OCI-LY1 (cell line): ENCODE measurements around the gene LGALS8.

Experiments used
- EZH2 ChIP-seq: fragments of 200-600 bp; sonication (generic), shearing (Covaris generic); IDR thresholded peaks from 2 replicates; pipeline ENCODE4 v1.8.0; 2017; ENCODE audit warnings: borderline replicate concordance, mixed run types, mild to moderate bottlenecking, antibody characterized with exemption, low read length, moderate library complexity, mixed read lengths
- TF ChIP-seq, protein P1 (sequence below): fragments of 200-600 bp; sonication (generic), shearing (Covaris generic); IDR thresholded peaks from 2 replicates; pipeline ENCODE4 v1.5.1; 2017; ENCODE audit warnings: mild to moderate bottlenecking, antibody characterized with exemption, low read length, moderate library complexity, mixed read lengths

DNA sequence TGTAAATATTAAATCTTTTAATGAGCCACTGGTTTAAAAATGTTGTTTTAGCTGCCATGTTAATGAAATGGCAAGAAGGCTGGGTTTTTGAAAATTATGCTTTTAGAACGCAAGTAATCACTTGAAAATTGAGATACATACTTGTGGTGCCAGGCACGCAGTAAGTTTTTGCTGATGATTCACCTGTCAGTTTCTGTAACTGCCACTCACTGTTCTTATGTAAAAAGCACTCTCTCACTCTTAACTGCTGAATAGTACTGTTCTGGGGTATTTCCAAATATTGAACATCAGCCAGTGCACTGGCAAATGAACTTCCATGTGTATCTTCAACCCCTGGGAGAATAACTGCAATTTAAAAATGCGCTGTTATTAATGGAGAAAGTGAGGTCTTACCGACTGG is 17.9 kb downstream of the LGALS8 start:
- TF ChIP-seq, protein P1, sequence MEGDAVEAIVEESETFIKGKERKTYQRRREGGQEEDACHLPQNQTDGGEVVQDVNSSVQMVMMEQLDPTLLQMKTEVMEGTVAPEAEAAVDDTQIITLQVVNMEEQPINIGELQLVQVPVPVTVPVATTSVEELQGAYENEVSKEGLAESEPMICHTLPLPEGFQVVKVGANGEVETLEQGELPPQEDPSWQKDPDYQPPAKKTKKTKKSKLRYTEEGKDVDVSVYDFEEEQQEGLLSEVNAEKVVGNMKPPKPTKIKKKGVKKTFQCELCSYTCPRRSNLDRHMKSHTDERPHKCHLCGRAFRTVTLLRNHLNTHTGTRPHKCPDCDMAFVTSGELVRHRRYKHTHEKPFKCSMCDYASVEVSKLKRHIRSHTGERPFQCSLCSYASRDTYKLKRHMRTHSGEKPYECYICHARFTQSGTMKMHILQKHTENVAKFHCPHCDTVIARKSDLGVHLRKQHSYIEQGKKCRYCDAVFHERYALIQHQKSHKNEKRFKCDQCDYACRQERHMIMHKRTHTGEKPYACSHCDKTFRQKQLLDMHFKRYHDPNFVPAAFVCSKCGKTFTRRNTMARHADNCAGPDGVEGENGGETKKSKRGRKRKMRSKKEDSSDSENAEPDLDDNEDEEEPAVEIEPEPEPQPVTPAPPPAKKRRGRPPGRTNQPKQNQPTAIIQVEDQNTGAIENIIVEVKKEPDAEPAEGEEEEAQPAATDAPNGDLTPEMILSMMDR: no peak
- no peak for TF ChIP-seq EZH2
